Dermis blood vessel endothelial cell (primary cell): ENCODE results near the gene CIDEC. TPM values are rescaled to one million over a fixed set of nuclear protein-coding genes. Genes with fewer than 3 reads are reported as not detected.
"Not testable (repeated sequence)": the region's sequence is repeated elsewhere in the genome, so short reads cannot be mapped to it uniquely, and the experiment has no call there.

Experiments used
- DNase-seq: peaks from one replicate; pipeline ENCODE4 v3.0.0; 2010
- total RNA-seq: library from RNA; depleted of rRNA; stranded (reverse); fragments of >200 nt; gene quantifications from 2 replicates; pipeline ENCODE4 v1.2.3, GENCODE V29; 2014

The CIDEC gene
- total RNA-seq, 1 donor from 2014 or later: not detected

DNA sequence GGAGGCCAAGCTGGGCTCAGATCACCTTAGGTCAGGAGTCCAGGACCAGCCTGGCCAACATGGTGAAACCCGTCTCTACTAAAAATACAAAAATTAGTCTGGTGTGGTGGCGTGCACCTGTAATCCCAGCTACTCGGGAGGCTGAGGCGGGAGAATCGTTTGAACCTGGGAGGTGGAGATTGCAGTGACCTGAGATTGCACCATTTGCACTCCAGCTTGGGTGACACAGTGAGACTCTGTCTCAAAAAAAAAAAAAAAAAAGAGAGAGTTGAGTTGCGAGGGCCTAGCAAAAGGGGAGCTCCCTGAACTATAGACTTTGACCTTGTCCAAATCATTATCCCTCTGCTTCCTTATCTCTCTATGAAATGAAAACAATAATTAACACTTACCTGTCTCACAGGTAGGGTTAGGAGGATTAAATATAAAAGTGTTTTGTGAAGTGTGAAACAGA, 20.9 kb upstream of the CIDEC start:
- not testable (repeated sequence) for DNase-seq

DNA sequence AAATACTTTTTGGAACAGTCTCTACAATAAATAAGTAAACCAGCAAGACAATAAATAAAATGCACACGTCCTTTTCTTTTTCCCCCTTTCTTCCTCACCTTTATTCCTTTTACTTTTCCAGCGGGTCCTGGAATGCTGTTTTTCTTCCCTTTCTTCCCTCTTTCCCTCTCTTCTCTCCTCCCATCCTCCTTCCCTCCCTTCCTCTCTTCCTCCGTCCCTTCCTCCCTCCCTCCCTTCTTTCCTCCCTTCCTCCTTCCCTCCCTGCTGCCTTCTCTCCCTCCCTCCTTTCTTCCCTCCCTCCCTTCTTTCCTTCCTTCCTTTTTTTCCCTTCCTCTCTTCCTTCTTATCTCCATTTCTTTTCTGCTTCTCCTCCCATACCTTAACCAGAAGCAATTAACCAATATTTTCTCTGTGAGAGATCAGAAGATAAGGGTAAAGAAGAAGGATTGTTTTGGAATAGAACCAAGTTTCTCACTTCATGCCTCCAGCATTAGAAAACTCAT, 19.3 kb upstream of the CIDEC start:
- no peak for DNase-seq

DNA sequence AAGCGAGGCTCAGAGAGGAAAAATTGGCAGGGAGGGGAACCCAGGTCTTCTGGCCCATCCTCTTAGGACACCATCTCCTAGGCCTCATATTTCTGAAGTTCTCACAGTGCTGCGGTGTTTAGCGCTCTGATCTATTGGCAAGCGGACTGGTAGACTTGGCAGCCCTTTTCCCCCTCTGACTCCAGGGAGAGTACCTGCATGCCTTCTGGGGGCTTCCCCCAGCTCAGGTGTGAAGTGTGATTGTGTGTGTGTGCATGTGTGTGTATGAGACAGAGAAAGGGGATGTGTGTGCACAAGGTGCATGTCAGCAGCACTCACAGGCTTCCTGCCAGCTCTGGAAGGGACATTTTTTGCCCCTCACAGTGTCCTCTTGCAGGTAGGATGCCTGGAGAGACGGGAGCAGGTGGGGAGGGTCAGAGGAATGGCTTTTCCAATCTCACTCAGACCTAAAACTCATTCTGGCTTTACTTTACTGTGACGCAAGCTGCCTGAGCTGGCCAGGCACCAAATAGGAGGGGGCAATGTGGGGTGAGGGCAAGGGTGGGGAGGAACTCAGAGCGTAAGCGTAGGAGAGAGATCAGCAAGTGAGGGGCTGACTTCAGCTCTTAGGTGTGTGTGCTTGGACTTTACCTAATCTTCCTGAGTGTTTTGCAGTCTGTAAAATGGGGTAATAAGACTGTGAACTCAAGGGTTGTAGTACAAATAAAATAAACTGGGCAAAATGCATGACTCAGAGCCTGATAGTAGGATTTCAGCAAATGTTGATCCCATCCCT, 18.6 kb upstream of the CIDEC start:
- DNase-seq: no peak

DNA sequence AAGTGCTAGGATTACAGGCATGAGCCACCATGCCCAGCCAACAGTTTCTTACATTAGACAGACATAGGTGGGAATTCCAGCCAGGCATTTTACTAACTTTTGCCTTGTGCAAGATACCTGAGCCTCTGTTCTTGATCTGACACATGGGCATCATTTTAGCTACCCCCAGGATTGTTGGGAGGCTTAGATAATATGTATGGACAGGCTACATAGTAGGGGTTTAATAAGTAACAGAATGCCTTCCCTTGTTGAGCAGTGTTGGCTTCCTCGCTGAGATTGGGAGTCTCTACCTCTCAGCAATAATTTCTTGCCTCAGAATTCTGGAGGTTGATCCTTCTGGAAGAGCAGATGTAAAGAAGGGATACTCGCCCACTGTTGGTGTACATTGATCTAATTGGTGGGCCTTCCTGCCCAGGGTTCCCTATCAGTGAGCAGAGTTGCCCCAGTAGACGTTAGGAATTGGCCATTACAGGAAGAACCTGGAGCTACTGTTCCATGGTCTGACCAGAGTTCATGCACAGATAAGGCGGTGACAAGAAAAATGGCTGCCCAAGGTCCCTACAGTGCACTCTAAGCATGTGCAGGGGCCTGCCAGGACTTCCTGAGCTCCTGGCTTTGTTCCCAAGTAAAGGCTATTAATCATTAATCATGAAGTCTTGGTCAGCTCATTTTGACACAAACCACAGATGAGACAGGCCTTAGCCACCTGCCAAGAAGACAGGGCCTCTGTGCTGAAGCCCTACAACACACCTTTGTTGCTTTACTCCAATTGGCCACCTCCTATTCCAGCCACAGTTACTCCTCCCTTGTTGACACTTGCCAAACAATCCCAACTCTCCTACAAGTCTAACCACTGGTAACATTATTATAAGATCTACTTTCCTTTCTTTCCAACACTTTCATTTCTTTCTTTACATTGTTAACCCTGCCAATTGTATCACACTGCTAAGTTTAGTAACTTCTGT, 17.6 kb upstream of the CIDEC start:
- peak; percentile 86 for DNase-seq

DNA sequence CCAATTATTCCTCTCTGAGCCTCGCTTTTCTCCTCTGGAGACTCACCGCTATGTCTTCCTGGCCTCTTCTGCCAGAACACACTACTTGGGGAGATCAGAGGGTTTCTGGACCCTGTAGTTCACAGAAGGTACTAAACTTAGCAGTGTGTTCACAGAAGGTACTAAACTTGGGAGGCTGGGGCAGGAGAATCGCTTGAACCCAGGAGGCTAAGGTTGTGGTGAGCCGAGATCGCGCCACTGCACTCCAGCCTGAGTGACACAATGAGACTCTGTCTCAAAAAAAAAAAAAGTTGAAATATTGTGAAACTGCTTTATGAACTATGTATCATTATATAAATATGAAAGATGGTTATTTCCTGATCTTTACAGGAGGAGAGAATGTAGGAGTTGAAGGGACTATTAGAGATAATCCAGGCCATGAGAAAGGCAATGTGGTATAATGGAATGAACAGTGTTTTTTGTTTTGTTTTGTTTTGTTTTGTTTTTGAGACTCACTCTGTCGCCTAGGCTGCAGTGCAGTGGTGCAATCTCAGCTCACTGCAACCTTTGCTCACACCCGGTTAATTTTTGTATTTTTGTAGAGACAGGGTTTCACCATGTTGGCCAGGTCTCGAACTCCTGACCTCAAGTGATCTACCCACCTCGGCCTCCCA, 16.8 kb upstream of the CIDEC start:
- DNase-seq: not testable (repeated sequence)

DNA sequence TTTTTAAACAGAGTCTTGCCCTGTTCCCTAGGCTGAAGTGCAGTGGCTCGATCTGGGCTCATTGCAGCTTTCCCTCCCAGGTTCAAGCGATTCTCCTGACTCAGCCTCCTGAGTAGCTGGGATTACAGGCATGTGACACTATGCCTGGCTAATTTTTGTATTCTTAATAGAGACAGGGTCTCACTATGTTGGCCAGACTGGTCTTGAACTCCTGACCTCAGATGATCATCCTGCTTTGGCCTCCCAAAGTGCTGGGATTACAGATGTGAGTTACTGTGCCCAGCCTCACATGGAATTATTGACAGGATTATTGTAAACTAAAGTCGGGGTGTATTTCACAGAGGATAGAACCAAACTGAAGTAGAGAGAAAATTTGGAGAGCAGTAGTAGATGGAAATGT, 15.7 kb upstream of the CIDEC start:
- not testable (repeated sequence) for DNase-seq

DNA sequence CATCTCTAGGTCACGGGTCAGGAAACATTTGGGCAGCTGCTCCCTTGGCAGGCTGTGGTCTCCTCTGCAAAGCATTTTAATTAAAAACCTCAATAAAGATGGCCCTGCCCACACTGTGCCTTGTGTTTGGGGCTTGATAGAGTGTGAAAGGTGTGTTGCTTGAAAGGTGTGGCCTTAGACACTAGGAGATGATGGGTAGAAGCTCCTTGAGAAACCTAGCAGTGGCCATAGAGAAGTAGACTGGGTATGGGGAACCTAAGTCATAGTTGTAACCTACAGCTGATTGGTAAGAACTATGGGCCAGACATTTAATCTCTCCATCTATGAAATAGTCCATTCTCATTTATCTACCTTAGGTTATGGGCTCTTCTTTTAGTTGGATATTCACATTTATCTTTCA, 13.7 kb upstream of the CIDEC start:
- no peak for DNase-seq

DNA sequence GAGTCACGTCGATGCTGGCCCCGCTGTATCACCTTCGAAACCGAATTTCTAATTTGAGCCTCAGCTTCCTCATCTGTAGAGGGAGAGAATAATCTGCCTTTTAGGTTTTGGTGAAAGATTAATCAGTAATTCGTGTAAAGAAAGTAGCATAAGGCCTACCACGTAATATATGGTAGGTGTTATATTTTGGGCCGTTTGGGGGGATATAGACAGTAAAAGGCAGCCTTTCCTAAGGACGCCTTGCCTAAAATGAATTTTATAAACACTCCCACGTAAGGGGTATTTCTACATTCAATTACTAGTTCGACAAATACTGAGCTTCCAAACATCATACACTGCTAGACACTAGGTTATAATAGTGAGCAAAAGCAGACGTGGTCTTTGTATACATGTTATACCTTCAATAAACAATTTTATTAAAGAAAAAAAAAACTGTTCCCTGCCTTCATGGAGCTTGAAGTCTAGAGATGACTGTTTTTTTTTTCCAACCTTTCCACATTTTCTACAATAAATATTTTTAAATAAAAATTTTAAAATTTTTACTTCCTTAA, 11.1 kb upstream of the CIDEC start:
- DNase-seq: no peak

DNA sequence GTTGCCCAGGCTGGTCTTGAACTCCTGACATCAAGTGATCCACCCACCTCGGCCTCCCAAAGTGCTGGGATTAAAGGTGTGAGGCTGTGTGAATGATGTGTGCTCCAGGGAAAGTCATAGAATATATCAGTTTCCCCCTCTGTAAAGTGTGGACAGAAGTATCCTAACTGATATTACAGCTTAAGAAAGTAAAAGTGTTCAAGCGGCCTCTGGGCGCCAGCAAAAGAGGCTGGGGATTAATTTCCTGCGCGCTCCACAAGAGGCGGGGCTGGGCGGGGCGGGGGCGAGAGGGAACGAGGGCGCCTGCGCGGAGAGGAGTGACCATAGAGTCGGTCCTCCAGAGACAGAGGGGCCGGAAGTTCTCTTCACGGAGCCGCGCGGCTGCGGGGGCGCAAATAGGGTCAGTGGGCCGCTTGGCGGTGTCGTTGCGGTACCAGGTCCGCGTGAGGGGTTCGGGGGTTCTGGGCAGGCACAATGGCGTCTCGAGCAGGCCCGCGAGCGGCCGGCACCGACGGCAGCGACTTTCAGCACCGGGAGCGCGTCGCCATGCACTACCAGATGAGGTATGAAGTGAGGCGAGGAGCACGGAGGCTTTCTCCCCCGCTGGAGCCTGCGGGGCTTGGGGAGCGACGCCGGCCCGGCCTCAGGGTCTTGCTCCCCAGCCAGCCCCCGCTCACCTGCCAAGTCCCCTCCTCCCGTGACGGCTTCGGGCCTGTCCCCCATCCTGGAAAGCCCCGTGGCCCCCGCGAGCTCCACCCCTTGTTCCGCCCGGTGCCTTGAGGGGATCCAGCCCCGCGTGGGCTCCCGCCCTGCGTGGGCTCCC, 10.4 kb upstream of the CIDEC start, which contains the start of gene JAGN1:
Gene JAGN1, plus strand, starts transcription at position 362 of the 823 bp plus-strand sequence. Its CDS starts 113 bp downstream, at position 475.
- peak; percentile 93 for DNase-seq

DNA sequence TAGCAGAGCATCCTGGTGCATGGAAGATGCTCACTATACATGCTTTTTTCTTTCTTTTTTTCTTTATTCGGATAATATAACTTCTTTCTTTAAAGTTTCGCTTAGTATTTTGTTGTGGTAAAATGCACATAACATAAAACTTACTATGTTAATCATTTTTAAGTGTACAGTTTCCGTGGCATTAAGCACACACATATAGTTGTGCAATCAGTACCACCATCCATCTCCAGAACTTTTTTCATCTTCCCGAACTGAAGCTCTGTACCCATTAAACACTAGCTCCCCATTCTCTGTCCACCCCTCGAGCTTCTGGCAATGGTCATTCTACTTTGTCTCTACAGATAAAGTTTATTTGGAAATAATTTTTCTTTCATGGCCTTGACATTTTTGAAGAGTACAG, 9.4 kb upstream of the CIDEC start:
- DNase-seq: no peak

DNA sequence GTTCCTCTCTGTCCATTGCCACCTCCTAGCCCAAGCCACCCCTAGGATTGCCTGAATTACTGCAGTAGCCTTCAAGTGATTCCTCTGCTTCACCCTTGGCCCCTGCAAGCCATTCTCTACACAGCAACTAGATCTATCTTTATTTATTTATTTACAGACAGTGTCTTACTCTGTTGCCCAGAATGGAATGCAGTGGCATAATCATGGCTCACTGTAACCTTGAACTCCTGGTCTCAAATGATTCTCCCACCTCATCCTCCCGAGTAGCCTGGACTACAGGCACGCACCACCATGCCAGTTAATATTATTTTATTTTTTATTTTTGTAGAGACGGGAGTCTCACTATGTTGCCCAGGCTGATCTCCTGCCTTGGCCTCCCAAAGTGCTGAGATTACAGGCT, 8.5 kb upstream of the CIDEC start:
- DNase-seq: no peak

DNA sequence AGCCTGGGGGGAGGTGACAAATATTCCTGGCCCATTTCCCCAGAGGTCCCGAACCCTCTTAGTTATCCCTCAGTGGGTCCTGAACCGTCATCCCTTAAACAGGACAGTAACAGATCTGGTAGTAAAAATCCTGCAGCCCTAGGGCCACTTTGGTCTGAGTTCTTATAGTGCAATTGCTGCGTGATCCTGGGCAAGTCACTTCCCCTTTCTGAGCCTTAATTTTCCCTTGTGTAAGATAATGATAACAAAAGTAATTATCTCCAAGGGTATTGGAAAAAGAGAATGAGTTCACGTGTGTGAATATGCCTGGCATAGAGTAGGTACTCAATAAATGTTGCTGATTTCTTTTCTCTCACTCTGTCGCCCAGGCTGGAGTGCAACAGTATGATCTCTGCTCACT, 7.4 kb upstream of the CIDEC start:
- no peak for DNase-seq

DNA sequence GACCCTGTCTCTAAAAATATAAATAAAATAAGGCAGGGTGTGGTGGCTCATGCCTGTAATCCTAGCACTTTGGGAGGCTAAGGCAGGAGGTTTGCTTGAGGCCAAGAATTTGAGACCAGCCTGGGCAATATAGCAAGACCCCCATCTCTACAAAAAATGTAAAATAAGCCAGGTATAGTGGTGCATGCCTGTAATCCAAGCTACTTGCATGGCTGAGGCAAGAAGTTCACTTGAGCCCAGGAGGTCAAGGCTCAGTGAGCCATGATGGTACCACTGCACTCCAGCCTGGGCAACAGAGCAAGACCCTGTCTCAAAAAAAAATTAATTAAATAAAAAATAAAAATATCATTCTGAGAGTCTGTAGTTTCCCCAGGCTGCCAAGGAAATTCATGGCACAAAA, 6.3 kb upstream of the CIDEC start:
- DNase-seq: no peak

DNA sequence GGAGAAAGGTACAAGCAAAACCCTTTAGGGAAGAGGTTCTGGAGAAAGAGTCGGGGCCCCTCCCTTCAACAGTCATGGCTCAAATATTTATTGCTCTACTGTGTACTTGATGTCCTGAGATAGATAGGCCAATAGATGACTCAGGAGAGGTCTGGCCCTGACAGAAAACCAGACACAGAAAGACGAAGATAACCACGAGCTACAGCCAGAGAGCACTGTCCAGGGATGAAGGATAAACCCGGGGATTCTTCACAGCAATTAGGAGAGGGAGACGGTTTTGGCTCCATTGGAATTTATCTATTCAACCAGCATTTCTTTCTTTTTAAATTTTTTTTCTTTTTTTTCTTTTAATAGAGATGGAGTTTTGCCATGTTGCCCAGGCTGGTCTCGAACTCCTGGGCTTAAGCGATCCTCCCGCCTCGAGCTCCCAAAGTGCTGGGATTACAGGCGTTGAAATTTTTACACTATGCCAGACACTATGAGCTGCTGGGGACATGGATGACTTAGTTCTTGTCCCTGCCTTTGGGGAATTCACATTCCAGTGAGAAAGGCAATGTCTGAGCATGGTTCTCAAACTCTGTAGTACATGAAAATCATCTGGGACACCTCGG, 4.6 kb upstream of the CIDEC start:
- no peak for DNase-seq

DNA sequence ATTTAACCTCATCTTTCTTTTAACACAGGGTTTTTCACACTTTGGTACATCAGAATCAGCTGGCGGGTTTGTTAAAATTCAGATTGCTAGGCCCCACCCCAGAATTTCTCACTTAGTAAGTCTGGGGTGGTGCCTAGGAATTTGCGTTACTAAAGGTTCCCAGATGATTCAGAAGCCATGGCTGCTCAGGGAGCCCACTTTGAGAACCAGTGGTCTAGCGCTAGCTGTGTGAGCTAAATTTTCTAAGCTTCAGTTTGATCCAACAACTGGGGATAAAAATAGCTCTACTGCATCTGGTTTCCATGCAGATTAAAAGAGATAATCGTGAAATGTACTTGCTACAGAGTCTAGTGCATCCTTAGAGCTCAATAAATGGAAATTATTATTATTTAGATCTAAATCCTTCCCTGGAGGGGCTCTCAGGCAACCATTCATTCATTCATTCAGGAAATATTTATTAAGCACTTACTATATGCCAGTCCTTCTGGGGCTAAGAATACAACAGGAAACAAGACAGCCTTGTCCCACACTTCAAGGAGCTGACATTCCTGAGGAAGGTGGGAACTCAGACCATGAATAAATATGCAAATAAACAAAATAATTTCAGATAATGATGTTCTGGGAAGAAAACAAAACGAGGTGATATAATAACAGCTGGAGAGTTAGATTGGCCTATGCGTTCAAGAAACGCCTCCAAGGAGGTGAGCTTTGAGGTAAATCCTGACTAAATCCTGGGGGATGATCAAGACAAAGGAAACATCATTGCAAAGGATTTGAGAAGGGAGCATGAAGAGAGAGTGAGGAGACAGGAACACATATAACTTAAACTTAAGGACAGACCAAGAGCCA, 3.9 kb upstream of the CIDEC start:
- no peak for DNase-seq

DNA sequence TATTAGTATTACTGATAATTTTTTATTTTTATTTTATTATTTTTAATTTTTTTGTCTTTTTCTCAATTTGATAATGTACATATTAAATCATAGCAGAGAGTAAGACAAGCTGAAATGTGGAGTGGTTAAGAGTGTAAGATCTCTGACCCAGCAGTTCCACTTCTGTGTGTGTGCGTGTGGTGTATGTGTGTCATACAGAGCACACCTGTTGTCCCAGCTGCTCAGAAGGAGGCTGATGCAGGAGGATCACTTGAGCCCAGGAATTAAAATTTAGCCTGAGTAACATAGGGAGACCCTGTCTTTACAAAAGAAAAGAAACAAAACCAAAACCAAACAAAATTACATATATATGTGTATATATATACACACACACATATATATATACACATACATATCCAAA, 1.4 kb upstream of the CIDEC start:
- no peak for DNase-seq

DNA sequence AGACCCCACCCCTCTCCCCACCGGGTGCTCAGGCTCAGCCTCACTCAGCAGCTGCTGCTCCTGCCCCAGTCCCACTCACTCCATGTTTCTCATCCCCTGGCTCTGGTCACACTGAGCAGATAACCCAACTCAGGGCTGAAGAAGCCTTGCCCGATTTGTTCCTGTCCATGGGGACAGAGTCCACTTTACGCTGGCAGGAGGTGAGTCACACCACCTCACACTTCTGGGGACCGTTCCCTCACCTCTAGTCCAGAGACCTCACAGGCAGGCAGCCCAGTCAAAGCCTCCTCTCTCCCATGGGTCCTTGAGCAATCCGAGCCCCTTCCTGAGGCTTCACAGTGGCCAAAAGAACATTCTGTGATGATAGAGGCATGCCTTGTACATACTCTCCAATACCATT, 1.4 kb downstream of the CIDEC start:
- no peak for DNase-seq

DNA sequence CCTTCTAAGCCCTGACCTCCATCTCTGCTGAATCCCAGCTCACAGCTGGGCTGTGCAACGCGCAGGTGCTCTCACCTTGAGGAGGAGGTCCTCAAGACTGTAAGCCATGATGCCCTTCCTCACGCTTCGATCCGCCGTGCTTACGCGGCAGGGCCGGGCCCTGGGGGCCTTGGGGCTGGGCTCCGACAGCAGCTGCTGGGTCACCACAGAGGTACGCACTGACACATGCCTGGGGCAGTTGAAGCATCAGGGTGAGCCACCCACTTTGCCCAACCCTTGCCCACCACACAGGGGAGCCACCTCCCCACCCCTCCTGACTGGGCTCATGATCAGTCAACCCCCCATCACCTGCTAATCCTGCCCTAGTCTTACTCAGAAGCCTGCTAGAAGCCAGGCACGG, 3.1 kb downstream of the CIDEC start:
- DNase-seq: no peak

DNA sequence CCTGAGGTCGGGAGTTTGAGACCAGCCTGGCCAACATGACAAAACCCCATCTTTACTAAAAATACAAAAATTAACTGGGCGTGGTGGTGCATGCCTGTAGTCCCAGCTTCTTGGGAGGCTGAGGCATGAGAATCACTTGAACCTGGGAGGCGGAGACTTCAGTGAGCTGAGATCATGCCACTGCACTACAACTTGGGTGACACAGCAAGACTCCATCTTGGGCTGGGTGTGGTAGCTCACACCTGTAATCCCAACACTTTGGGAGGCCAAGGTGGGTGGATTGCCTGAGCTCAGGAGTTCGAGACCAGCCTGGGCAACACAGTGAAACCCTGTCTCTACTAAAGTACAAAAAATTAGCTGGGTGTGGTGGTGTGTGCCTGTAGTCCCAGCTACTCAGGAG, 3.8 kb downstream of the CIDEC start:
- DNase-seq: not testable (repeated sequence)

DNA sequence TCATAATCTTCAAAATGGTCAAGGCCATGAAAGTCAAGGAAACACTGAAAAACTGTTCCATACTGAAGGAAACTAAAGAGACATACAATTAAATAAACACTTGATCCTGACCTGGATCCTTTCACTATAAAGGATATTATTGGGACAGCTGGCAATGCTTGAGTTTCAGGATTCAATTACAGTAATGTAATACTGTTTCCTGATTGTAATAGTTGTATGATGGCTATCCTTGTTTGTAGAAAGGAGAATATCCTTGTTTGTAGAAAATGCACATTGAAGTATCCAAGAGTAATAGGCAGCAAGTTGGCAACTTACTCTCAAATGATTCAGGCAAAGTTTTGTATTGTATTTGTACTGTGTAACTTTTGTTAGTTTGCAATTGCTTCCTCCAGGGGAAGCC, 4.6 kb downstream of the CIDEC start:
- no peak for DNase-seq
